Embryonic facial prominence (tissue), 1 donor: ENCODE measurements around the gene KIAA1217.
"Not testable (repeated sequence)": the region's sequence is repeated elsewhere in the genome, so short reads cannot be mapped to it uniquely, and the experiment has no call there.

ENCODE experiments used
- DNase-seq: peaks from one replicate; pipeline ENCODE4 v3.0.0-alpha.2; 2016; ENCODE audit errors: extremely low spot score

KIAA1217 gene

DNA sequence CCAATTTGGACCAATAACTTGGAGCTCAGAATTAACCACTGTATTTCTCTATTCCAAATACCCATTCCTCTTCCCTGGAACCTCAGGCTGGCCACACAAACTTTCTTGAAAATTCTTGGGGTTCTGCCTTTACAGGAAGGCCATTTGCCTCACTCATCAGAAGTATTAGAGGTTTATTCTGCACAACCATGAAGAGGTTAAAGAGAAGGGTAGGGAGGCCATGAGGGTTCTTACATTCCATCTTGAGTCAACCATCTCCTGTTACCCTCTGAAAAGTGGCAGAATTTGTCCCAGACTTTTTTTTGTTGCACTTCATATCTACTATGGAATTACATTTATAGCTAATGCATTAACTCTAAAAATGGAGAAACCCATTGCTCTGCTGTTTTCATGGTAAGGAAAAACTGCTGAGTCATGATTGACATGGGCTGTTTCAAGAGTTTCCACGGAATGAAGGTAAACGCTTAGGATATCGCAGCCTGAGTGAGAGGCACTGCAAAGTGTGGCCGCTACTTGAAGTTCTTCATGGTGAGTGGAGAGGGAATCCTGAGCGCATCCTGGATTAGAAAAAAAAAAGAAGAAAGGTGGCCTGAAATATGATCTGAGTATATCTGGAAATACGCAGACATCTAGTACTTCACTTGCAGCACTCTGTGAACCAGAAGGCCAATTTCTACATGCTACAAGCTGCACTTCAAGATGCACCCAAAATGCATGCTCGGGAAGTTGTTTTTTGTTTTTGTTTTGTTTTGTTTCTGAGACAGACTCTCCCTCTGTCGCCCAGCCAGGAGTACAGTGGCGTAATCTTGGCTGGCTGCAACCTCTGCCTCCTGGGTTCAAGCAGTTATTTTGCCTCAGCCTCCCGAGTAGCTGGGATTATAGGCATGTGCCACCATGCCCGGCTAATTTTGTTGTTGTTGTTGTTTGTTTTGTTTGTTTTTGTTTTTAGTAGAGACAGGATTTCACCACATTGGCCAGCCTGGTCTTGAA is 83.7 kb downstream of the KIAA1217 start:
- DNase-seq, result no peak

DNA sequence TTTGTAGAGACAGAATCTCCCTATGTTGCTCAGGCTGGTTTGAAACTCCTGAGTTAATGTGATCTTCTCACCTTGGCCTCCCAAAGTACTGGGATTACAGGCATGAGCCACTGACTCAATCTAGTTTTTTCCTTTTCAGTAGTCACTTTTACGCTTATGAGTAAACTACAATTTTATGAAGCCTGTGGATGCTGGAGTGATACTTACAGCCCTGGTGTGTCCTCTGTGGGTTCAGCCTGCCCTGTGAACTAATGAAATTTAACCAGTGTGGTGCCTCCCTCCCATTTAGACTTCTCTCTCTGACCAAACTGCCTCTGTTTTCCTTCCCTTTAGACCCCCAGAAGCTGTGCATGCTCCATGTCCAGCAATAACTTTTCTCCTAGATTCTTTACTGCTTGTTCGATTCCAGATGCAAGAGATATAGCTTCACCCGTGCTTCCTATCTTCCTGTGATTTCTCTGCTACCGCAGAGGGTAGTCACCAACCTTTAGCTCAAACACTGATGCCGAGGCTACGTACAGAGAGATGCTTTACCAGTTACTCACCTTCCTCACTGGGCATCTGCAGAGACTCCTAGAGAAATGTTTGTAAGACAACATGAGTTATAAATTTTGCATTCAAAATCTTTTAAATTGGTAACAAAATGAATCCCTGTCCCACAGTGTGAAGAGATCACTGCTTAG is 90.8 kb downstream of the KIAA1217 start:
- DNase-seq, result no peak

- no peak for DNase-seq
Observed at GRCh38 chr10:24303522-24304310, 94.8 kb downstream of the KIAA1217 start.

DNA sequence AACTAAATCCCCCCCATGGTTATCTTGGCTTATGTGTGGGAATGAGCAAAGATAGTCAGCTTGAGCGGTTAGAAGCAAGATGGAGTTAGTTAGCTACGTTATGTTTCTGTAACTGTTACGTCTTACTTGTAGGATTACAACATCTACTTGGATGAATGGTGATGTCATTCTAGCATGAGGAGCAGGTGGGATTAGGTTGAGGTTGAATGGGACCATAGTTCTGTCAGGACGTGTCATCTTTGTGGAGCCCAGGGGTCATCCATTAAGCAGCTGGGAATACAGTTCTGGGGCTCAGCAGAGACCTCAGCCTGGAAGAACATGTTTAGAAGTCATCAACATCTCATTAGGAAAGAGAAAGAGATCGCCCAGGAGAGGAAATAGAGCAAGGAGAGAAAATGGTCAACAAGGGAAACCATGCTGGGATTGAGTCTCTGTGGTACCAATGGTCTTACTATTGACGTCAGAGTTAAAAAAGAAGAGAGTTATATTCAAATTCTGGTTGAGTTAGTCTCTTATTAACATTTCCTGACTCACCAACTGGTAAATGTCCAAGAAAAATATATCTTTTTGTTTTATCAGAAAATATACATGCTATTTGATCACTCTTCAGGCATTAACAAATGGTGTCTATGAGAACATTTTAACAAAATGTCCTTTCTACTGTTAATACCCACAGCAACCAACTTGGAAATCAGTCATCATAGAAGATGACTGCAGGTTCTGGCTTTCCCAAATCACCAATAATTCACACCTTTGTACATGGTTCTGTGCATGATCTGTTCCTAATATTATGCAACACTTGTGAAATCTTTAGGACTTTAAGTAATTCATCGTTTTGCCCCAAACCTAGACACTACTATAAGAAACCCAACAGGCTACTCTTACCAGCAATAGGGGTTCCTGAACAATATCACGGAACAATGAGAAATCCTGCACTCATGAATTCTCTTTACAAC is 96.9 kb downstream of the KIAA1217 start:
- DNase-seq, result no peak

GRCh38 chr10:24306507-24306875 is 97.6 kb downstream of the KIAA1217 start:
- no peak for DNase-seq

DNA sequence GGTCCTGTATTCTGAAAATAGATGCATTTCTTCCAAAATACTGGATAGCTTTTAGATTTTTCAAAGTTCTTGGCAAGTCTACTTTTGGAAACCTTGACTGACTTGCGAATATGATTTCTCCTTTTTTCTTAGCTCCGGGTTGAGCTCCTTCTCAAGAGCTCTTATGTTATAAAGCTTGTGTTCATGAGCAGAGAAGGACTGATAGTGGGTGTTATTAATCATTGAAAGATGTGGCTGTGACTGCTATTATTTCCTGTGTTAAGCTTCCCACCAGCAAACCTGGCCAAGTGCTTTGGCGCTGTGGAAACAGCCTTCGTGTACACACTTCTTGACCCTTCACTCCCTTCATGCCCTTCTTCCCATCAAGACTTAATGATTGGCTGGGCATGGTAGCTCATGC is 98.2 kb downstream of the KIAA1217 start:
- no peak for DNase-seq

DNA sequence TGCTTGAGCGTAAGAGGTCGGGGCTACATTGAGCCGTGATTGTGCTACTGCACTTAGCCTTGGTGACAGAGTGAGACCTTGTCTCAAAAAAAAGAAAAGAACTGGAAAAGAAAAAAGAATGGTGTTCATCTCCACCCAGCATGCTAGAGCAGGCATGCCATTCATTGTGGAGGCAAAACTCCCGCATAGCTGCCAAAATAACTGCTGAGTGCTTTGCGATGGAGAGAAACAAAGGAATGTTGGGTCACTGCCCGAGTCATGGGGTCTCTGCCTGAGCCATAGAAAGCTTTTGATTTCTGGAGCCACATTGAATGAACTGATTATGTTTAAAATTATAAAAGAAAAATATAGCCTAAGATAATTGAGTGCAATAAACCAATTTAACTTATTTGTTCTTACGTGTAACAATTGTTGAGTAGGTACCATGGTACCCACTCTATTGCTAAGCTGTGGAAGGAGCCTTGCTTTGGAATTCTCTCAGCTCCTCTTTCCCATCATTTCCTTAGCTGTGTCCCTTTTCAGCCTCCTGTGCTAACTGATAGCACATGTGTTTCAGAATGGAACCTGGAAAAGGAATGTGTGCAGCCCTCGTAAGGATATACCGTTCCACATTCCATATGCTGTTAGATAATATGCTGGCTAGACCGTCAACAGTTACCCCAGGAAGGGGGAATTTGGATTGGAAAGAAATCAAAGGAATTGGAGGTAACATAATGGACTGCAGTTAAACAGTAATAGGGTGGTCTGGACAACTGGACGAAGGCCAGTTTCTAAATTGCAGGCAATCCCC is 99.0 kb downstream of the KIAA1217 start:
- DNase-seq, result peak; percentile 19

DNA sequence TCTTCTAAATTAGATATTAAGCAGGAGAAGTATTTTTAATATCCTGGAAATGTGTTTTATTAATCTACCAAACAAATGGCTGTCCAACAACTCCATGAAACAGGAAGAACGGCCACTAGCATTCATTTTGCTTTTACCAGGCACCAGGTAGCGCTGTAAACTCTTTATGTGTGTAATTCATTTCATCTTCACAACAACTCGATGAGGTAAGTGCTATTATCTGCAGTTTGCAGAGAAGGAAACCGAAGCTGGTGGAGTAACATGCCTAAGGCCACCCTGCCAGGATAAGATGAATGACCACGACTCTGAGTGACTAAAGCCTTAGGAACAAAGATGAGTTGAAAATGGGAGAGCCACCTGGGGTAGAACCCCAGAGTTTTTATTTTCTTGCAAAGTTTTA is 101.2 kb downstream of the KIAA1217 start:
- DNase-seq, result no peak

- no peak for DNase-seq
Observed at GRCh38 chr10:24311888-24312287, 103.0 kb downstream of the KIAA1217 start.

- DNase-seq, result no peak
Observed at GRCh38 chr10:24313283-24313682, 104.3 kb downstream of the KIAA1217 start.

DNA sequence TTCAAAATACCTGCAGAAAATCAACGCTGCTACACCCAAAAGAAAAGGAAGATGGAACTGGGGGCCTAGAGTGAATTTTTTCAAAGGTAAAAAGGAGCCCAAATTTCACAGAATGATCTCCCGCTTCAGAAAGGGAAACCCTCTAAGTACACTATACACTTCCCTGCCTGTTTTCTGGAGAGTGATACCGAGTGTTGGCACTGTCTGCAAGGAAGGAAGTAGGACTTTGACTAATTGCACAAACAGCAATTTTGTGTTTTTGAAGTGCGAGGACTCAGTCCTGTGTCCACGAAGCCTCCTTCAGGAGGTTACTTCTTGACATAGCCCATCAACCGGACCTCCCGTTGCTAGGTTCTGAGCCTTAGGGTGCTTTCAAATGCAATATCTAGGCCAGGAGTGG is 106.3 kb downstream of the KIAA1217 start:
- no peak for DNase-seq

GRCh38 chr10:24318517-24318916 is 109.6 kb downstream of the KIAA1217 start:
- DNase-seq, result no peak

DNA sequence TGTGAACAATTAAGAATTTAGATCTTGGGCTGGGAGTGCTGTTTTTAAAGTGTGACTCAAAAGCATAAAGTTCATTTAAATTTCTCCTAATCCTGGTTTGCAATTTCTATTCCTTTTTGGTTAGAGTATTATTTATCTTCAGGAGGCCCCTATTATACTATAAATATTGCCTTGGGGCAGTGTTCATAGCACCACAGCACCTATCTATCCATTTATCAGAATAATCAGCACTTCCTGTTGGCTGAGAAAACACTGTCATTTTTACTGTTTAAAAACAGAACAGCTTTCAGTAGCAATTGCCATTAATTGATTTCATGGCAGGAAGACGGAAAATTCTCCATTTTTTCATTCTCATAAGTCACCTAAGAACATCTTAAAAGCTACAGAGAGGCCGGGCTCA is 111.4 kb downstream of the KIAA1217 start:
- DNase-seq, result no peak

- DNase-seq, result no peak
Observed at GRCh38 chr10:24324651-24325050, 115.7 kb downstream of the KIAA1217 start.

- no peak for DNase-seq
Observed at GRCh38 chr10:24331457-24331856, 122.5 kb downstream of the KIAA1217 start.

- no peak for DNase-seq
Observed at GRCh38 chr10:24333736-24334135, 124.8 kb downstream of the KIAA1217 start.

- no peak for DNase-seq
Observed at GRCh38 chr10:24334279-24334939, 125.5 kb downstream of the KIAA1217 start.

- not testable (repeated sequence) for DNase-seq
Observed at GRCh38 chr10:24337723-24338122, 128.8 kb downstream of the KIAA1217 start.

DNA sequence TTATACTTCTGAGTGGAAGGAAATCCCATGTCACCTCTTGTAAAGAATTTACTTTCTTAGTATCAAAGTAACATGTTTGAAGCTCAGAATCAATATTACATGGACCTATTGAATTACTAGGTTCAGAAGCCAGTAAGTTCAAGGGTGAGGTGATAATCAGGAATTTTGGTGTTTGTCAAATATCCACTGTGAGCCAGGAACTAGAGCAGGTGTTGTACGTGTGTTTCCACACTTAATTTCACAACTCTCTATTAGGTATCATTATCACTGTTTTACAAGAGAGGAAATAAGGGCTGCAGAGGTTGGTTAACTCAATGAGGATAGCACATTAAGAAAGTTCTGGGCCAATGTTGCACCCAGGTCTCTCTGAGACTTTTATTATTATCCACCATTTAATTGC is 130.4 kb downstream of the KIAA1217 start:
- no peak for DNase-seq

GRCh38 chr10:24340446-24340845 is 131.5 kb downstream of the KIAA1217 start:
- DNase-seq, result no peak
